ENCODE data around the gene UBE2U.

The UBE2U gene

DNA sequence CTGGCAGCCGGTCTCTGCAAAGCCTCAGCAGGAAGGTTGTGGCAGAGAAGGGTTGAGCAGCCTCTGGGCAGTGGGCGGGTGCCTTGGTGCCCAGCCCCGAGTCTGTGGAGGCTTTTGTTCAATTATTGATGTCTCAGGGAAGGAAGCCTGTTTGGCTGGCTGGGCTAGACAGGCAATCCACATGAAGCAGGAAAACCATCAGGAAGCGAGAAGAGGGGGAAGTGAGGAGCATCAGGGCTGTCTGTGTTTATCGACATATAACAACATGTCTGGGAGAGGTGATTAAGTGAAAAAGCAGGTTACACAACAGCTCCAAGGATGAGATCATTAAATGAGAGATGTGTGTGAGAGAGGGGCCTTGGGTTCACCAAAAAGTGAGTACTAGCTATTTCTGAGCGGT, 105.4 kb downstream of the UBE2U start:
- Mint-ChIP-seq H3K4me3 (no peak overlapping the region), H3K4me1 (no peaks in the 10 kb centered on the region), H3K27me3 (peaks cover 5% of the 10 kb centered on the region), H3K36me3 (ENCODE audit: low read depth) (no peaks in the 10 kb centered on the region), H3K9me3 (no peaks in the 10 kb centered on the region), H3K27ac (no peak overlapping the region)
- ATAC-seq, result no peak
- DNase-seq, result no peak

DNA sequence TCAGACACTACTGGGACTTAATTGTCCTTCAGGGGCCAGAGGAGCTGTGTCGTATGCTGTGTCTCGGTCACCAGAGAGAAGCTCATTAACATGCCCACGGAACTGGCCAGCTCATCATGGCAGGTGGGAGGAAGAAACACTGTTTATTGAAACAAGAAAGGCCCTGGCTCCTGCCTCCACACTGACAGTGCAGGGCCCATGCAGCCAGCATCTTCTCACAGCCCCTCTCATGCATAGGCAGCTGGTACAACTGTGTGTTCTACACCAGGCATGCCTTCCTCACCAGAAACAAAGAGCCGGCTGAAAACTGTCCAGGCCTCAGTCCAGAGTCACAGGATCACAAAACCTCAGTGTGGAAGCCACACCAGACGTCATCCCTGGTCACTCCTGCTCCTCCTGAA, 106.0 kb downstream of the UBE2U start:
- H3K27me3 Mint-ChIP-seq, result peaks cover 5% of the 10 kb centered on the region
- H3K27ac Mint-ChIP-seq, result no peak overlapping the region
- H3K9me3 Mint-ChIP-seq, result no peaks in the 10 kb centered on the region
- H3K4me3 Mint-ChIP-seq, result no peak overlapping the region
- ATAC-seq, result no peak
- H3K4me1 Mint-ChIP-seq, result no peaks in the 10 kb centered on the region
- no peak for DNase-seq
- no peaks in the 10 kb centered on the region for H3K36me3 Mint-ChIP-seq (ENCODE audit: low read depth)

- Mint-ChIP-seq H3K9me3 (no peaks in the 10 kb centered on the region), H3K27me3 (peaks cover 2% of the 10 kb centered on the region), H3K36me3 (ENCODE audit: low read depth) (no peaks in the 10 kb centered on the region), H3K4me1 (no peaks in the 10 kb centered on the region), H3K27ac (no peak overlapping the region), H3K4me3 (no peak overlapping the region)
- ATAC-seq, result no peak
- no peak for DNase-seq
Observed at GRCh38 chr1:64310760-64311159, 107.3 kb downstream of the UBE2U start.

- no peak overlapping the region for H3K4me3 Mint-ChIP-seq
- ATAC-seq, result no peak
- H3K9me3 Mint-ChIP-seq, result no peaks in the 10 kb centered on the region
- no peaks in the 10 kb centered on the region for H3K4me1 Mint-ChIP-seq
- no peaks in the 10 kb centered on the region for H3K36me3 Mint-ChIP-seq (ENCODE audit: low read depth)
- no peak for DNase-seq
- peaks cover 2% of the 10 kb centered on the region for H3K27me3 Mint-ChIP-seq
- H3K27ac Mint-ChIP-seq, result no peak overlapping the region
Observed at GRCh38 chr1:64312431-64312830, 109.0 kb downstream of the UBE2U start.

DNA sequence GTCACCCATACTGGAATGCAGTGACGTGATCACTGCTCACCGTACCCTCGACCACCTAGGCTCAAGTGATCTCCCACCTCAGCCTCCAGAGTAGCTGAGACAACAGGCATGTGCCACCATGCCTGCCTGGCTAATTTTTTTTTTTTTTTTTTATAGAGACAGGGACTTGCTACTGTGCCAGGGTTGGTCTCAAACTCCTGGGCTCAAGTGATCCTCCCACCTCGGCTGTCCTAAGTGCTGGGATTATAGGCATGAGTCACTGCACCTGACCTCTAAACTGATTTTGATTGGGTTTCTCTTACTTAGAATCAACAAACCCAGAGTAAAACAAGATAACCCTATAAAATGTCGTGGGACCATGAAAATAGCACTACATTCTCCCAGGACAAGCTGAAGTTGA, 112.0 kb downstream of the UBE2U start:
- DNase-seq (no peak), ATAC-seq (no peak)
- H3K27me3 Mint-ChIP-seq, result no peaks in the 10 kb centered on the region
- no peaks in the 10 kb centered on the region for H3K9me3 Mint-ChIP-seq
- H3K36me3 Mint-ChIP-seq (ENCODE audit: low read depth), result no peaks in the 10 kb centered on the region
- no peak overlapping the region for H3K4me3 Mint-ChIP-seq
- H3K4me1 Mint-ChIP-seq, result no peaks in the 10 kb centered on the region
- H3K27ac Mint-ChIP-seq, result no peak overlapping the region
